ENCODE results near the gene WDR86.

WDR86 gene, protein sequence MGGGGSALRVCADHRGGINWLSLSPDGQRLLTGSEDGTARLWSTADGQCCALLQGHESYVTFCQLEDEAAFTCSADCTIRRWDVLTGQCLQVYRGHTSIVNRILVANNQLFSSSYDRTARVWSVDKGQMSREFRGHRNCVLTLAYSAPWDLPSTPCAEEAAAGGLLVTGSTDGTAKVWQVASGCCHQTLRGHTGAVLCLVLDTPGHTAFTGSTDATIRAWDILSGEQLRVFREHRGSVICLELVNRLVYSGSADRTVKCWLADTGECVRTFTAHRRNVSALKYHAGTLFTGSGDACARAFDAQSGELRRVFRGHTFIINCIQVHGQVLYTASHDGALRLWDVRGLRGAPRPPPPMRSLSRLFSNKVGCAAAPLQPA

DNA sequence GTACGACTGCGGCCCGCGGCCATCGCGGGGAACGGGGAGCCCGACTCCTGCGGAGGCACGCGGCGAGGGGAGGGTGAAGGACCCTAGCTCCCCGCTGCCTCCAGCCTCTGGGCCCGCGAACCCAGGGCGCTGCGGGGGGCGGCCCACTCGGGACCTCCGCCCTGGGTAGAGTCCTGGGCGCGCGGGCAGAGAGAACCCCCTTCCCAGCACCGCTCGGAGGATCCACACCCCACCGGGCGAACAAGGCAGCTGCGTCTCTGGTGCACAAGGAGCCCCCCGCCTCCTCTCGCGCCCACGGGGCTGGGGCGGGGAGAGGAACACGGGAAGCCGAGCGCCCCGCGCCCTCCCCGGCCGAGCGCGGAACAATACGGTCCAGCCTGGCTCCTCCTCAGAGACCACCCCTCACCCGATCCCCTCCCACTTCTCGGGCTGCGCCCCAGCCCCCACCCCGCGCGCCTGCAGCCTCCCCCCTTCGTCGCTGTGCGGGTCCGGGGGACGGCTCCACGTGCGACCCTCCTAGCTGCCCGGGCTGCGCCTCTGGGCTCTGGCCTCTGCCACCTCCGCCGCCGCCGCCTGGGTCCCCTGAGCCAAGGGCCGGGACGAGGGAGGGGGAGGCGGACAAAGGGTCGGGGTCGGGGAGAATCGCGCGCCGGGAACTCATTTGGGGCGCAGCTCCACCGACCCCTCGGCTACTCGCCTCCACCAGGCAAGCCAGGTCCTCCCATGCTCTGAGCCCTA lies at the start of gene WDR86:
WDR86 (minus strand) TSS at position 372 of the 738 bp plus-strand sequence. CDS start 449 bp downstream, outside the sequence.
- DNase-seq (ENCODE audit: low spot score) (no peak), FAIRE-seq (no peak)

GRCh38 chr7:151457534-151457933 lies 47.7 kb upstream of the WDR86 start:
- DNase-seq (ENCODE audit: low spot score) (no peak), FAIRE-seq (no peak)

GRCh38 chr7:151456782-151457181 lies 46.9 kb upstream of the WDR86 start:
- DNase-seq (ENCODE audit: low spot score) (no peak), FAIRE-seq (no peak)

GRCh38 chr7:151456276-151456675 lies 46.4 kb upstream of the WDR86 start:
- FAIRE-seq = no peak
- no peak for DNase-seq (ENCODE audit: low spot score)

- FAIRE-seq = no peak
- no peak for DNase-seq (ENCODE audit: low spot score)
Observed at GRCh38 chr7:151455690-151456089, 45.9 kb upstream of the WDR86 start.

DNA sequence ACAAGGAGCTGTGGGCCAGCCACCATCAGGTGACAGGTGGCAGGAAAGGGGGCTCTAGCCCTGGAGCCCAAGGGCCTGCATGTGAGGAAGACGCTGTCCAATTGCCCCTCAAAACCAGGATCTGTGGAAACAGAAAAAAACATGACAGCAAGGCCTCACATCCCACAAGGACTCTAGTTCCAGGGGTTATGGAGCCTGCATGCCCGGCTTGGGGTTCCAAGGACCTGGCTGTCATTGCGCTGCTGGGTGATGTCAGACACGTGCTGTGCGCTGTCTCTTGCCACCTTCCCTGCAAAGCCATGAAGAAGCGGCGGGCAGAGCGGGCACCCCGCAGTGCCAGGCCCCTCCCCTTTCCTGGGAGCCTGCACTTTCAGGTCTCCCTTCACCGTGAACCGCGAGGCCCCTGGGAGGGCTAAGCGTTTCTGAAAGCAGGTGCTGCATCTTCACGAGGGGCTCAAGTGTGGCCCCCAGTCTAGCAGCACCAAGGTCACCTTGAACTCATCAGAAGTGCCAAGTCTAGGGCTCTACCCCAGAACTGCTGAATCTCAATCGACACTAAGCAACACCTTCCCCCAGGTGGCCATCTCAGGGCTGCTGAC lies 45.2 kb upstream of the WDR86 start:
- DNase-seq (ENCODE audit: low spot score) = no peak
- no peak for FAIRE-seq

DNA sequence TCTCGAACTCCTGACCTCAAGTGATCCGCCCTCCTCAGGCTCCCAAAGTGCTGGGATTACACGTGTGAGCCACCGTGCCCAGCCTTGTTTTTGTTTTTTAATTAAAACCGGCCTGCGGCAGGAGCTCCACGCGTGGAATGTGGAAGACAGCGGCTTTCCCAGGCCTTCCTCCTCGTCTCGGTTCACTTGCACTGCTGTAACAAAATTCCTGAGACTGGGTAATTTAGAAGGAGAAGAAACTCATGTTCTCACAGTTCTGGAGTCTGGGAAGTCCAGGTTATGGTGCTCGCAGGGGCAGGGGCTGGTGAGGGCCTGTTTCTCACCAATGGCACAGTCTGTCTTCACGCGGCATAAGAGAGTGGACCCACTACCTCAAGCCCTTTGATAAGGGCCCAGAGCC lies 44.5 kb upstream of the WDR86 start:
- FAIRE-seq (no peak), DNase-seq (ENCODE audit: low spot score) (no peak)

GRCh38 chr7:151453326-151453791 lies 43.5 kb upstream of the WDR86 start:
- FAIRE-seq (no peak), DNase-seq (ENCODE audit: low spot score) (no peak)

DNA sequence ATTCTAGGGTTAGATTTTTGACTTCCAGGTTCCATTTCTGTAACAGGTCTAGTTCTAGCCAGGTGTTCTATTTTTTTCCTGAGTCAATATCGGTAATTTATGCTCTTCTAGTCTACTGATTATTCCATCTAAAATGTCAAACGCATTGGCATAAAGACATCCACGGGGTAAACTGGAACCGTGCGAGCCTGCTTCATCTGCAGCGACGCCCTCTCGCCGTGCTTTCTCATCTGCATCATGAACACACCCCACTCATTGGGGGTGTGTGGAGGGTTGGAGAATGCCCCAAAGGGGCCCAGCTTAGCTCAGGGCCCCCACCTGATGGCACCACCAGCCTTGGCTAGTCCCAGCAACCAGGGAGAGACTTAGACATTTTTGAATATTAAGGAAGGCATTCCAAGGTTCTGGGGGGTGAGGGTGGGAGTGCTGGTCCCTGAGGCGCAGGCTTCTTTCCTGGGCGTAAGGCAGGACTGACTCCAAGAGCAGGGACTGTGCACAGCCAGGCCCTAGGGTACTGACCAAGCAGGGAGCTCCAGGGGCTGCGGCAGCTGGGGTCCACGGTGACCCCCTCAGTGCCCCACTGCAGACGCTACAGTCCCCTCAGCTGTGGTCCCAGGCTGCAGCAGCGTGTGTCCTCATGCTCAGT lies 43.0 kb upstream of the WDR86 start:
- FAIRE-seq = no peak
- DNase-seq (ENCODE audit: low spot score) = no peak

DNA sequence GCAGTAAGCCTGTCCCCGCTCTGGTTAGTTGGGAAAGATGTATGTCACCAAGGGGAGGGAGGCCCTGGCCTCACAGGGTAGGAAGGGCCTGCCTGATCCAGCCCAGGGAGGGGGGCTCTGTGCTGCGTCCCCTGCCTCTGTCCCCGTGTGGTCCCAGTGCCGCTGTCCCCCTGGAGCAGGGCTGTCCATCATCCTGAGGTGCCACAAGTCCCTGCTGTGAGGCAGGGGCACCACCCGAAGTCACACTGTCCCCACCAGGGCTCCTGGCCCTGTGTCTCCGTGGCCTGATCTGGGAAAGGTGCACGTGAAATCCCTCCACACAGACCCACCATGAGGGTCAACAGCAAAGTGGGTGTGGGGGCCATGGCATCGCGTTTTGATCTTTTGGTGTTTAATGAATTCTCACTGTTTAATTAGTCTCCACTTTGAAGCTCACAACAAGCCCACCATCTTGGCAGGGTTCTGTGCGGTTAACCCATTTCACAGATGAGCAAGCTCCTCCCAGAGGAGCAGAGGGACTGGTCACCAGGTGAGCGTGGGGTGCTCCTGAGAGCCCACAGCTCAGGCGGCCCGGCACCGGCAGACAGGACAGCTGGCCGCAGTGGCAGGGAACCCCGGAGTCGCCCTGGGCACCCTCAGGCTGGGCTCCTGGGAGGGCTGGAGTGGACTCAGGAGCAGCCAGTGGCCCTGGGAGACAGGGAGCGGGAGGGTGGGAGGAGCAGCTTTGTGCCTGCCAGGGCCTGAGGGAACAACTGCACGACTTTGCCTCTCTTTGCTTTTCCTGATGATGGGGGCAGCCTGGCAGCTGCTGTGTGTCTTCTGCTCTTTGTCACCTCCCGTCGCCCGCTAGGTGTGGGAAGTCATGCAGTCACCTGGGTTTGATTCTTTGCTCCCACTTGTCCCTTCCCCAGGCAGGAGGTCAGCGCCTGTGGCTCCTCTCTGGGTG lies 42.1 kb upstream of the WDR86 start:
- no peak for DNase-seq (ENCODE audit: low spot score)

DNA sequence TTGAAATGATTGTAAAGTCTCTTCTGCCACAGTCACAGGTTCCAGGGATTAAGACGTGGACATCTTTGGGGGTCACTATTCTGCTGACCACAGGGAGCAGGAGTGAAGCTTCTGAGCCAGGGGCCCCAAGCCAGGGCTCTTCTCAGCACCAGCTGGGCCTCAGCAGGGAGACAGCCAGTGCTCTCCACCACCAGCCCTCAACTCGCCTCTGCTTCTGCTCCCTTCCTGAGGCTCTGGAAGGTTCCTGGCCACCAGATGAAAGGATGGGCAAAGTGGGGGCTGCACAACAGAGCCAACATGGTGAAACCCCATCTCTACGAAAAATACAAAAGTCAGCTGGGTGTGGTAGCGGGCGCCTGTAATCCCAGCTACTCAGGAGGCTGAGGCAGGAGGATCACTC lies 41.3 kb upstream of the WDR86 start:
- FAIRE-seq (no peak), DNase-seq (ENCODE audit: low spot score) (no peak)

More for the DNA sequence above, 42.1 kb upstream of the WDR86 start:
- FAIRE-seq = no peak

- no peak for DNase-seq (ENCODE audit: low spot score)
- FAIRE-seq = no peak
Observed at GRCh38 chr7:151449990-151450389, 40.2 kb upstream of the WDR86 start.

- FAIRE-seq (no peak), DNase-seq (ENCODE audit: low spot score) (no peak)
Observed at GRCh38 chr7:151448261-151449252, 38.7 kb upstream of the WDR86 start.

GRCh38 chr7:151447901-151448260 lies 38.0 kb upstream of the WDR86 start:
- no peak for DNase-seq (ENCODE audit: low spot score)
- no peak for FAIRE-seq

GRCh38 chr7:151447312-151447711 lies 37.5 kb upstream of the WDR86 start:
- FAIRE-seq (no peak), DNase-seq (ENCODE audit: low spot score) (no peak)

GRCh38 chr7:151446412-151446811 lies 36.6 kb upstream of the WDR86 start:
- DNase-seq (ENCODE audit: low spot score) = no peak
- no peak for FAIRE-seq

GRCh38 chr7:151444632-151445031 lies 34.8 kb upstream of the WDR86 start:
- FAIRE-seq (no peak), DNase-seq (ENCODE audit: low spot score) (no peak)

- DNase-seq (ENCODE audit: low spot score) (no peak), FAIRE-seq (no peak)
Observed at GRCh38 chr7:151442776-151443496, 33.1 kb upstream of the WDR86 start.

Data from RCC 7860 (cell line).